K562 (cell line): ENCODE data around the gene CNNM2.

Experiments used
- HDAC2 ChIP-seq: fragments of 450-650 bp; IDR thresholded peaks from 2 replicates; pipeline ENCODE4 v1.6.1; 2016; ENCODE audit warnings: mild to moderate bottlenecking
- POLR2AphosphoS5 ChIP-seq: IDR thresholded peaks from 2 replicates; pipeline ENCODE4 v1.6.1; 2011; ENCODE audit warnings: mild to moderate bottlenecking, low read depth, low read length, moderate library complexity; ENCODE audit not compliant: control insufficient read depth, insufficient read depth
- POU5F1 ChIP-seq: fragments of 150-350 bp; IDR thresholded peaks from 2 replicates; pipeline ENCODE4 v1.6.1; 2014; ENCODE audit warnings: borderline replicate concordance, low read length, low read depth, mild to moderate bottlenecking; ENCODE audit not compliant: partially characterized antibody
- TF ChIP-seq, protein P1 (sequence below): sonication (generic); formaldehyde crosslinking; IDR thresholded peaks from 2 replicates; pipeline ENCODE4 v1.5.0; 2020; ENCODE audit warnings: missing genetic modification reagents

DNA sequence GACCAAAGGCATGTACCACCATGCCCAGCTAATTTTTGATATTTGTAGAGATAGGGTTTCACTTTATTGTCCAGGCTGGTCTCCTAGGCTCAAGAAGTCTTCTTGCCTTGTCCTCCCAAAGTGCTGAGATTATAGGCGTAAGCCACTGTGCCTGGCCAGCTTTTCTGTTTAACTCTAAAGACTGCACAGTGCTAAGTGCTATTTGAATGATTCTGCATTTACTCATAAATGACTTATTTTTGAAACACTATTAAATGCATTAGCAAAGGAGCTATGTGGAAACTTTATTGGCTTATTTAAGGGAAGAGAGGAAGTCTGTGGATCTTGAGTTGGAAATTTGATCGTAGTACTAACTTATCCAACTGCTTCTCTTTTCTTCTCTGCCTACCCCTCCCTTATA is 185.9 kb downstream of the CNNM2 start:
- TF ChIP-seq, protein P1, sequence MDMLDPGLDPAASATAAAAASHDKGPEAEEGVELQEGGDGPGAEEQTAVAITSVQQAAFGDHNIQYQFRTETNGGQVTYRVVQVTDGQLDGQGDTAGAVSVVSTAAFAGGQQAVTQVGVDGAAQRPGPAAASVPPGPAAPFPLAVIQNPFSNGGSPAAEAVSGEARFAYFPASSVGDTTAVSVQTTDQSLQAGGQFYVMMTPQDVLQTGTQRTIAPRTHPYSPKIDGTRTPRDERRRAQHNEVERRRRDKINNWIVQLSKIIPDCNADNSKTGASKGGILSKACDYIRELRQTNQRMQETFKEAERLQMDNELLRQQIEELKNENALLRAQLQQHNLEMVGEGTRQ (CRISPR knock-in tag) = no peak
- TF ChIP-seq POU5F1 (no peak), POLR2AphosphoS5 (no peak), HDAC2 (no peak)
